AML-193 (cell line): Measurements from ENCODE around the gene TSPOAP1.

Experiments used
- DNase-seq, 2 experiments: peaks; one replicate each; lab custom pipeline; 2025; lab: John Stamatoyannopoulos, UW

The TSPOAP1 gene

GRCh38 chr17:58330538-58330996, 2.0 kb upstream of the TSPOAP1 start:
- peak in 1 of 2 experiments; percentile 76 for DNase-seq

DNA sequence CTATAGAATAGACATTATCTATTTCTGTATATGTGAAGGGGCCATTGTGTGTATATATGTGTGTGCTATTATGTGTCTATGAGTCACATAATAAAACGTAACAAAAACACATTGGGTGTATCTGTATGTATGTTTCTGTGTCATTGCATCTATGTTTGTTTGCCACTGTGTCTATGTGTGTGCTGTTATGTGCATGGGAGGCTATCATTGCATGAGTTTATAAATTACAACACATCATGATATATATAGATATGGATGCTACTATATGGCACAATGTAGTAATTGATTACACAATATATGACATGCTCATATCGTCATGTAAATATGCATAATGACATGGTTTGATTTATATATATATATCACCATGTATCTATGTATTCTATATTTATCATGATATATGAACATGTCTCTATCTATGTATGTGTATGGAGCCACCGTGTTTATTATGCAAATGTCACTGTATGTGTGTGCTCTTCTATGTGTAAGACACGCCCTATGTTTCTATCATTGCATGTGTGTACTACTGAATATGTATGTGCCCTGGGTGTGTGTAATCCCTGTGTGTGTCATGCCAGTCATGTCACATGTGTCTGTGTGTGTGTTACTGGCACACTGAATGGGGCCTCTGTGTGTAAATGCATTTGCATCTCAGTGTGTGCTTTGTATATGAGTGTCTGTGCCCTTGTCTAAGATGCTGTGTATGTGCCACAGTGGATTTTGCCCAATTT, 1.4 kb upstream of the TSPOAP1 start:
- peak; percentile 99 to 100 for DNase-seq

DNA sequence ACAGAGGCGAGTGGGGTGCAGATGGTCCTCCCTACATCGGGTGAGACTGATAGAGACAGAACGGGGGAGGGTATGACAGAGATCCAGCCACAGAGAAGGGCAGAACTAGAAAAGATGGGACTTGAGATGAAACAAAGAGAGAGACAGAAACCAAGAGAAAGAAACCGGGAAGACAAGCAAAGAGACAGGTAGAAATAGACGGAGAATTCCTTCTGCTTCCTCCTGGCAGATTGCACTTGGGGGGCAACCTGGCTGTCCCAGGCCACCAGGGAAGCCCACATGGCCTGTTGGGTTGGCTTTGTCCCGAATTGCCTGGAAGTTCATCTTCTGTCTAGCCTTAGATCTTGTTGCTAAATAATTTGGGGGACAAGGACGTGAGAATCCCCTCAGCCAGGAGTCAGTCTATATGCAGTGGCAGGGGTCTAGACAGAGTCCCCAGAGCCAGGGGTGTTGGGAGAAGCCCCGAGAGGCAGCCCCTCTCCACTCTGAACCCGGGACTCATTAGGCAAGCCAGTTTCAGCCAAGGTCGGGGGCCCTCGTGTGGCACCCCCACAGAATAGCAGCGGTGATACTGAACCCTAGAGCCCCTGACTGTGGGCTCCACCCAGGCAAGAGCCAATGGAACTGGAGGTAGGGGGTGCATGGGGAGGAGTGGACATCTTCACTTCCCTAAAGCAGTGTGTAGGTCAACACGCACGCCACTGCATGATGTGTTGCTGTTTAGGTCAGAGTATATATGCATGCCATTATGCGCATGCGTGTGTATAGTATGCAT, 627 bp upstream of the TSPOAP1 start:
- peak in 1 of 2 experiments; percentile 88 for DNase-seq

GRCh38 chr17:58327363-58328194, 1.0 kb downstream of the TSPOAP1 start:
- DNase-seq, result no peak

- no peak for DNase-seq
These were observed 1.8 kb downstream of the TSPOAP1 start for GRCh38 chr17:58326609-58327362.

DNA sequence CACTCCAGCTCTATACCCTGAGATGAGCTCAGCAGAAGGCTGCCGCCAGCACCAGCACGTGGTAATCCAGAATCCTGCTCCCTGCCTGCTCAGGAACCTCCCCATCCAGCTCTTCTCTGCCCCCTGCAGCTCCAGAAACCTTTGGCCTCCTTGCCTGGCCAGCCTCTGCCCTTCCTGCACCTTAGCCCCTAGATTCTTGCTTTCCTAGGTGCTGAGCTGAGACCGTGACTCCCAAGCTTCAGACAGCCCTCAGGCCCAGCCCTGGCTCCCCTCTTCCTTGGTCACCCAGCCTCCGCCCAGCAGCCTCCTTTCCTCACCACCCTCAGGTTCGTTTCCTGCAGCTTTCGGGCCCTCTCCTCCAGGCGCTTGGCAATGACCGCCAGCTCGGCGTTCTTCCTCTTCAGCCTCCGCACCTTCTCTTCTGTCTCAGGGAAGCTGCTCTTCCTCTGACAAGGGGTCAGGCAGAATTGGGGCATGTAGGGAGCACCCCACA, 2.6 kb downstream of the TSPOAP1 start:
- peak; percentile 59 to 65 for DNase-seq

- DNase-seq, result peak; percentile 83 to 89
These were observed 3.3 kb downstream of the TSPOAP1 start for GRCh38 chr17:58325289-58325726.

DNA sequence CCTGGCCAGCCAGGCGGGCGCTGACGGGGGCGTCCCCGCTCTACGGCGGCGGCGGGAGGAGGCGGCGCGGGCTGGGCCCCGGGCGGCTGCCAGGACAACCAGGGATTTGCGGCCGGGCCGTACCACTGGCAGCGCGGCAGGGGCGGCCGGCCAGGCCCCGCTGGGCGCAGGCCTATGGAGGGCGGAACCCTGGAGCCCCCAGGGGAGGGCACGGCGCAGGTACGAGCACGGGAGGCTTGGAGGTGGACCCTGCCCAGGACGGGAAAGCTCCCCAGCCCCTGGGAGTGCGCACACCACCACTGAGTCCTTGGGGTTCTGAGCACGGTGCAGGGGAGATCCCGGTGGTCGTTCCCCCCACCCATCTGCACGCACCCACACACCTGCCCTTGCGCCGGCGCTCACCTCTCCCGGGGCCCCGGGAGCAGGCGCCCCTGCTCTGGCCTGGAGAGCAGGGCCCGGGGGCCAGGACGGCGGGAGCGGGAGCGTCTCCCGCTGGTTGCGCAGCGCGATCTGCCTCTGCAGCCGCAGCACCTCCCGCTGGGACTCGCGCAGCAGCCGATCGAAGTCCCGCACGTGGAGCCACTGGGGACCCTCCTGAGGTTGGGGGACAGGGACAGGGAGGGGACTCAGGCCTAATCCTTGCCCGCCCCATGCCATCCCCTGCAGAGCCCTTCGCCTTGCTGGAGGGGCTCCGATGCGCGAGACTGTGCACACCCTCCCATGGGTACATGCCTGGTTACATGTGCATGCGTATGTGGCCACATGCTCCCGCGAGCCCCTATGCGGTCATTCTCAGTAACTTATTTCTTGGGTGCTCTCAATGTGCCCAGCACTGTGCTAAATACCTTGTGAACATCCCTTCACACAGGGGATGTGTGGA, 3.9 kb downstream of the TSPOAP1 start:
- no peak for DNase-seq

- DNase-seq, result no peak
These were observed 4.6 kb downstream of the TSPOAP1 start for GRCh38 chr17:58324056-58324408.

DNA sequence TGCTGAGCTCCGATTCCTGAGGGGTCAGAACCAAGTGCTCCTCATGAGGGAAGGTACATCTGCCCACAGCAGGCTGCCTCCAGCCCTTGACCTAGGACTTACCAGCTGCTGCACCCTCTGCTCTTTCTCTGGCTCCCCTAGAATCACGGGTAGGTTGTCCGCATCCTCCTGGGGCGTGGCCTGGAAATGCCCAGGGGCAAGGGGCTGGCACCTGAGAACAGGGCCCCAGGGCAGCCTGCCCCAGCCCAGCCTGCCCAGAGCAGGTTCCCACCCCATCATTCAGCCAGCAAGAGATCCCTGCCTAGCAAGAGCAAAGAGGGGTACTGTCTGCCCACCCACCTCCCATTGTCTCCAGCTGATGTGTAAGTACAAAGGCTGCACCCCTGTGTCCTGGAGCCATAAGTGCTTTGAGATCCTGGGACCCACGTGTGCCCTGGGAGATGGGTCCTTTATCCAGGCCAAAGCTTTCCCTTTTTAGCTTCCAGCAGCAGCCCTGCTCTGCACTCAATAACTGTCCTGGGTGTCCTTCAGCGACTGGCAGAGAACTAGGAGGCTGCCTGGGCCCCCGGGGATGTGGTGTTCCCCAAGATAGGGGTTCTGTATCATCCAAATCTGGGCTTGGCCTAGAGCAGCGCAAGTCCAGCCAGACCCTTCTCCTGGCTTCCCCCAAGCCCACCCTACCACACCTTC, 5.1 kb downstream of the TSPOAP1 start:
- peak; percentile 48 to 57 for DNase-seq

DNA sequence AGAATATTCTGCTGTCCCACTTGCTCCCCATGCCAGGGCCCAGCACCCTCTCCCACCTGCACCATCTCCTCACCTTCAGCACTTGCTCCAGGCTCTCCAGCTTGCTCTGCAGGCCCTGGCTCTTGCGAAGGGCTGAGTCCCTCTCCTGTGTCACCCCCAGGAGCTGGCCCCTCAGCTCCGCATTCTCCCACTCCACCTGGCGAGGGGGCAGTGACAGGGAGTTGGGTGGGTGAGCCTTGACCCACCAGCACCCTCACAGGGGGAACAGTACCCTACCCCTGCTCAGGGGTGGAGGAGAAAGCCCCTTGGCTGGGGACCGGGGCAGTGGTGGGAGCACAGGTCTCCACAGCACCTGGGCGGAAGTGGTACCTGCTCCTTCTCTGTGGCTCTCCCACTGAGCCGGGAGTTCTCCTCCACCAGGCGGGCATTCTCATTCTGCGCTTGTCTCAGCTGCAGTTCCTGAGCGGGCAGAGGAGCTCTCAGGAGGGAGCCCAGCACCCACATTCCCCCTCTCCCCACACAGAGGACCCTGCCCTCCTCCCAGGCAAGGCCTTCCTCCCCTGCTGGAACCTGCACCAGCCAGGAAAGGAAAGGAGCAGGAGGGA, 5.9 kb downstream of the TSPOAP1 start:
- DNase-seq, result no peak

DNA sequence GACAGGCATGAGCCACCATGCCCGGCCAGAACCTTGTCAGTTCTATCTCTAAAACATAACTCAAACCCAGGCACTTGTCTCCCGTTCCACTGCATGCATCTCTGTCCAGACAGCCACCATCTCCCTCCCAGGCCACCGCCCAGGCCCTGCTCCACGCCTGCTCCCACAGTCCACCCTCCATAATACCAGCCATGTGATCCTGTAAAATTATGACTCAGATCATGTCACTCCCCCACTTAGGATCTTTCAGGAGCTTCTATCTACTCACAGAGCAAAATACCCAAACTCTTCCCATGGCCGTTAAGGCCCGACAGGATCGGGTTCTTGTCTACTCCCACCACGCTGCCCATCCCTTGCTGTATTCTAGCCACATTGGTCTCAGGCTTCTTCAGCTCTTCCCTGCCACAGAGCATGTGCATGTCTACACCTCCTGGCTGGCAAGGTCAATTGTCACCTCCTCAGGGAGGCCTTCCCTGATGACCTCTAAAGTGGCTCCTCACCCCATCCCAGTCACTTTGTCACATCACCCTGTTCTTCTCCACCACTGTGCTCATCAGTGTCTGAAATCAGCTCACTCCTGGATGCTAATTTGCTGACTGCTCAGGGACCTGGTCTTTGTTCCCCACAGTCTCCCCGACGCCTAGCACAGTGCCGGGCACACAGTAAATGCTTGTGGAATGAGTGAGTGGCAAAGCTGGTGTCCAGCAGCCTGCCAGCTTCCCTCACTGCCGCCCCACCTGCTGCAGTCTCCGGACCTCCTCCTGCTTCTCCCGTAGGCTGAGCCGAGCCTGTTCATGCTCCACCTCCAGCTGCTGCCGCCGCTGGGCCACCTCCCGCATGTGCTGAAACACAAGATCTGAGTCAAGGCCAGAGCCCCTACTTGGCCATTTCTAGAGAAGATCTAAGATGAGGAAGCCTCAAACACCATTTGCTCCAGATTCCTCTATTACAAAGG, 6.7 kb downstream of the TSPOAP1 start:
- DNase-seq, result no peak

- DNase-seq, result no peak
These were observed 7.8 kb downstream of the TSPOAP1 start for GRCh38 chr17:58320570-58321323.

GRCh38 chr17:58320163-58320558, 8.4 kb downstream of the TSPOAP1 start:
- DNase-seq, result no peak

DNA sequence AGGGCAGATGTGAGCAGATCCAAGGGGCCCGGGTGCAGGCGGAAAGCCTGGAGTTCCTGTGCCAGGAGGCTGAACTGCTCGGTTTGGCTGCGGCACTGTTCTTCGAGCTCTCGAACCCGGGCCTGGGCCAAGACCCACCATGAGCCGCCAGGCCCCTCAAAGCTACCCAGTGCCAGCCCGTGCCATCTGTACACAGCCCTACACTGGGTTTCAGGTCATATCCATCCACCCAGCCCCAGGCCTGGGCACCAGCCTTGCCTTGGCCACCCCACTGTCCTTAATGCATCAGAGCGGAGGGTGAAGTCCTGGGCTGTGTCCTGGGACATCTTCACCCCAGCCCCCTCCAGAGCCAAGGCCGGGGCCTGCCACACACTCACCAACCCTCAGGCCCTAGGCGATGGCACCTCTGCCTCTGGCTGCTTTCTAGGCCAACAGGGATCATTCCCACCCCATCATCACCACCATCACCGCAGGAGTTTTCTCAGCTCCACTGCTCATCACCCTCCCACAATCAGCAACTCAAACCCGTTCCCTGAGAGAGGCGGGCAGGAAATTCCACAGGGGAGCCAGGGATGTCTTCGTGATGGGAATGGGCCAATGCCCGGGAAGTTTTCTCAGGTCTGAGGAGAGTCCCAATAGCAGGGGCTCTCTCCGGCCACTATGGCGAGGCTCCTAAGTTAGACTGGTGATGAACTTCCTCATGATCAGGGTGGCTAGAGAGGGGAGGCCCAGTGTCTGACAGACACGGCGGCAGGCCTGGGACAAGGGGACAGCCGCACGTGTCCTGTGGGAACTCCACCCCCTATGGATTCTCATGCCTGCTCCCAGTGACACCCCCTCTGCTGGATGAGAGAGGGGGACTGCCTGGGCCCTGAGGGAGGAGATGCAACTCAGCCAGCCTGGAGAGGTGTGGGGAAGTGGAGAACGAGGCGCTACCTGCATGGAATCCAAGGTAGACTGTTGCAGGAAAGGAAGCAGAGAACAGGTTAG, 9.1 kb downstream of the TSPOAP1 start:
- DNase-seq, result no peak

DNA sequence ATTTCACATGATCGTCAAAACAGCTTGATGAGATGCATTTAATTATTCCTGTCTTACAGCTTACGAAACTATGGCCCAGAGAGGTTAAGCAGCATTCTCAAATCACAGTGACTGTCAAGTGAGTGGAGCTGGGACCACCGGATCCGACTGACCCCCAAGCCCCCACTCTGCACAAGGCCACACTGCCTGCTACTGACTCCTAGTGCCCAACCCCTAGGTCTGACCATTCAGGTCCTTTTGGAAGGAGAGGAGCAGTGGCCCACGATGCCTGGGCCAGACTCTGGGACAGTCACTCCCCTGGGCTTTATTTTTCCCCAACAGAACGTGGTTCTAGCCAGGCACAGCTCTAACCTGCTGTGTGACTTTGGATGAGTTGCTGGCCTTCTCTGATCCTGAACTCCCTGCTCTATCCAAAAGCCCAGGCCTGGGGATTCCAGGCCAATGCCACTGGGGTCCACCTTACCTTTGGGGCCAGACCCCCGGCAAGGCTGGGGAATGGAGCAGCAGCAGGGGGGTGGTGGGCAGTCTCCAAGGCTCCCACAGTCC, 9.9 kb downstream of the TSPOAP1 start:
- no peak for DNase-seq
